Measurements from ENCODE around the gene KLHL21. TPM values are rescaled to one million over a fixed set of nuclear protein-coding genes. Genes with fewer than 3 reads are reported as not detected.

The KLHL21 gene
- polyA plus RNA-seq, 2 of the 4 experiments (the other 2 are of a cell fraction), result 3.3 to 10.5 TPM

DNA sequence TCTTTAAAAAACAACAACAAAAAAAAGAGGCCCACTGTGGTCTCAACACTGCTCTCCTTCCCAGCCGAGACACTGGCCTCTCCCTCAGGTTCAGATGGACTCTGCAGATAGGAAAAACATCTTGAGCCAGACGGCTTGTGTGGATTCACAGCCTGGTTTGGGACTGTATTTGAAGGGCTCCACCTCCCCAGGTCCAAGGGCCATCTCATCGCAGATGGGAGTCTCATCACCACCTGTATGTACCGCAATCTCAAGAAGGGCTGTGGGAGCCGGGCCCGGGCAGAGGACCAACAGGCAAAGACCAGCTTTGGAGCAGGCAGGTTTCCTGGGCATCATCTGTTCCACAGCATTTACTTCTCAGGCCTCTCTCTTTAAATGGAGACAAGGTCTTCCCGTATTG, 12.6 kb downstream of the KLHL21 start (continued):
- TF ChIP-seq CBX2 (IDR thresholded peaks at IDR 0.05; ENCODE audit: borderline replicate concordance, low read depth), result no peak

DNA sequence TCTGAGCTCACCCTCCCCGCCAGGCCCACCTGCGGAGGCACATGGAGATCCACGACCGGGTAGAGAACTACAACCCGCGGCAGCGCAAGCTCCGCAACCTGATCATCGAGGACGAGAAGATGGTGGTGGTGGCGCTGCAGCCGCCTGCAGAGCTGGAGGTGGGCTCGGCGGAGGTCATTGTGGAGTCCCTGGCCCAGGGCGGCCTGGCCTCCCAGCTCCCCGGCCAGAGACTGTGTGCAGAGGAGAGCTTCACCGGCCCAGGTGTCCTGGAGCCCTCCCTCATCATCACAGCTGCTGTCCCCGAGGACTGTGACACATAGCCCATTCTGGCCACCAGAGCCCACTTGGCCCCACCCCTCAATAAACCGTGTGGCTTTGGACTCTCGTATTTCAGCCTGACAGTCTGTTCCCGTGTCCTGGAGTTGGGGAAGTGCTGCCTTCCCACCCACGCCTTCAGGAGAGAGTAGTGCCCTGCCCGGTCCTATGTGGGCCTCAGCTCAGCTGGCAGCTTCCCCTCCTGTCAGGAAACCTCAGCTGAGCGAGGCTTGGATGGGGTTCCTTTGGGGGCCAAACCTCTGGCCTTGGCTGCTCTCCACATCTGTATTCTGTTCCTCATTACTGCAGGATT, 13.7 kb downstream of the KLHL21 start:
- ATAC-seq (no peak), DNase-seq (ENCODE audit: low read depth in 1 of 2, low spot score in 1 of 2) (no peak), FAIRE-seq (no peak)
- 92% methylated on average over 13 of the region's 24 CpGs for WGBS (ENCODE audit: missing lambda C conversion rate)
- Histone ChIP-seq H3K4me1 (no peaks in the 10 kb centered on the region), H3K9me3 (no peaks in the 10 kb centered on the region), H3K4me3 (no peak overlapping the region), H3K4me2 (no peak overlapping the region), H3K27ac (no peak overlapping the region)
- TF ChIP-seq SREBF2 (IDR thresholded peaks at IDR 0.05) (no peak), CEBPB (IDR thresholded peaks at IDR 0.05) (no peak), TP53 (CRISPR knock-in tag; IDR thresholded peaks at IDR 0.05) (no peak), RARB (CRISPR knock-in tag; IDR thresholded peaks at IDR 0.05) (no peak), RFX5 (IDR thresholded peaks at IDR 0.05) (no peak), BHLHE40 (IDR thresholded peaks at IDR 0.05; ENCODE audit: low read depth, low read length) (no peak), EHF (CRISPR knock-in tag; IDR thresholded peaks at IDR 0.05) (no peak), HOXA7 (CRISPR knock-in tag; IDR thresholded peaks at IDR 0.05) (no peak), RNF2 (IDR thresholded peaks at IDR 0.05; ENCODE audit: borderline replicate concordance, low read depth) (no peak)
- ChIA-PET POLR2A (interaction anchor here (1.6 kb wide), 1 partner anchor 9 kb away, joined by 5 read pairs; the partner anchor contains the start of gene ZBTB48), CTCF (interaction anchor here (0.6 to 2.8 kb wide), 5 partner anchors 11 to 109 kb away, joined by 3 to 8 read pairs (median 3); partner anchors contain the start of genes NOL9 and TAS1R1)

DNA sequence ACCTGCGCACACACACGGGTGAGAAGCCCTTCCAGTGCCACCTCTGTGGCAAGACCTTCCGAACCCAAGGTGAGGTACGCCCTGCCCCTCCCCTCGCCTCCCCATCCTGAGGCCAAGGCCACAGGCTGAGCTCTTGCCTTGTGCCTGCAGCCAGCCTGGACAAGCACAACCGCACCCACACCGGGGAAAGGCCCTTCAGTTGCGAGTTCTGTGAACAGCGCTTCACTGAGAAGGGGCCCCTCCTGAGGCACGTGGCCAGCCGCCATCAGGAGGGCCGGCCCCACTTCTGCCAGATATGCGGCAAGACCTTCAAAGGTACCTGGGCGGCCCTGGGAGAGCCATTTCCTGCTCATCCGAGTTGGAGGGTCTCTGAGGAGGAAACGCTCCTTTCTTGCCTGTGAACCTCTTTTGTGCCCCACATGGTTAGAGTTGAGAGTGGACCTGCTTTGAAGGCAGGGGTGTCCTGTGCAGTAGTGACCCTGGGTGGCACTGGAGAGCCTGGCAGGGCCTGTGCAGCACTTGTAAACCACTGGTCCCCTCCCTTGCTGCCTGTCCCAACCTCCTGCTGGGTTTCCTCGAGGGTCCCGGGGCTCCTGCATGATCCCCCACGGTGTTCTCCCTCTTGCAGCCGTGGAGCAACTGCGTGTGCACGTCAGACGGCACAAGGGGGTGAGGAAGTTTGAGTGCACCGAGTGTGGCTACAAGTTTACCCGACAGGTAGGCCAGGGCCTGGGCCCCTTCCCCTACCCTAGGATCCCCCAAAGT, 14.4 kb downstream of the KLHL21 start:
- TF ChIP-seq, protein P1, sequence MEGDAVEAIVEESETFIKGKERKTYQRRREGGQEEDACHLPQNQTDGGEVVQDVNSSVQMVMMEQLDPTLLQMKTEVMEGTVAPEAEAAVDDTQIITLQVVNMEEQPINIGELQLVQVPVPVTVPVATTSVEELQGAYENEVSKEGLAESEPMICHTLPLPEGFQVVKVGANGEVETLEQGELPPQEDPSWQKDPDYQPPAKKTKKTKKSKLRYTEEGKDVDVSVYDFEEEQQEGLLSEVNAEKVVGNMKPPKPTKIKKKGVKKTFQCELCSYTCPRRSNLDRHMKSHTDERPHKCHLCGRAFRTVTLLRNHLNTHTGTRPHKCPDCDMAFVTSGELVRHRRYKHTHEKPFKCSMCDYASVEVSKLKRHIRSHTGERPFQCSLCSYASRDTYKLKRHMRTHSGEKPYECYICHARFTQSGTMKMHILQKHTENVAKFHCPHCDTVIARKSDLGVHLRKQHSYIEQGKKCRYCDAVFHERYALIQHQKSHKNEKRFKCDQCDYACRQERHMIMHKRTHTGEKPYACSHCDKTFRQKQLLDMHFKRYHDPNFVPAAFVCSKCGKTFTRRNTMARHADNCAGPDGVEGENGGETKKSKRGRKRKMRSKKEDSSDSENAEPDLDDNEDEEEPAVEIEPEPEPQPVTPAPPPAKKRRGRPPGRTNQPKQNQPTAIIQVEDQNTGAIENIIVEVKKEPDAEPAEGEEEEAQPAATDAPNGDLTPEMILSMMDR (IDR thresholded peaks at IDR 0.05), result no peak
- ChIA-PET CTCF (interaction anchor here (0.6 to 2.8 kb wide), 3 partner anchors 12 to 108 kb away, joined by 3 to 8 read pairs (median 4); partner anchors contain the start of genes NOL9 and TAS1R1), POLR2A (interaction anchor here (1.6 kb wide), 1 partner anchor 8 kb away, joined by 5 read pairs; the partner anchor contains the start of gene ZBTB48)
- H3K4me3 ChIP-seq, result no peak overlapping the region
- H3K4me2 ChIP-seq, result no peak overlapping the region
- 82% methylated on average over 18 of the region's 25 CpGs for WGBS (ENCODE audit: missing lambda C conversion rate)
- DNase-seq (ENCODE audit: low read depth in 1 of 2, low spot score in 1 of 2) (no peak), FAIRE-seq (no peak), ATAC-seq (0 out of 6 replicates have a peak, but pooled peaks of 1 of the 2 experiments have one; percentile 8)
- H3K27ac ChIP-seq, result no peak overlapping the region
- H3K9me3 ChIP-seq, result no peaks in the 10 kb centered on the region
- H3K4me1 ChIP-seq, result no peaks in the 10 kb centered on the region

DNA sequence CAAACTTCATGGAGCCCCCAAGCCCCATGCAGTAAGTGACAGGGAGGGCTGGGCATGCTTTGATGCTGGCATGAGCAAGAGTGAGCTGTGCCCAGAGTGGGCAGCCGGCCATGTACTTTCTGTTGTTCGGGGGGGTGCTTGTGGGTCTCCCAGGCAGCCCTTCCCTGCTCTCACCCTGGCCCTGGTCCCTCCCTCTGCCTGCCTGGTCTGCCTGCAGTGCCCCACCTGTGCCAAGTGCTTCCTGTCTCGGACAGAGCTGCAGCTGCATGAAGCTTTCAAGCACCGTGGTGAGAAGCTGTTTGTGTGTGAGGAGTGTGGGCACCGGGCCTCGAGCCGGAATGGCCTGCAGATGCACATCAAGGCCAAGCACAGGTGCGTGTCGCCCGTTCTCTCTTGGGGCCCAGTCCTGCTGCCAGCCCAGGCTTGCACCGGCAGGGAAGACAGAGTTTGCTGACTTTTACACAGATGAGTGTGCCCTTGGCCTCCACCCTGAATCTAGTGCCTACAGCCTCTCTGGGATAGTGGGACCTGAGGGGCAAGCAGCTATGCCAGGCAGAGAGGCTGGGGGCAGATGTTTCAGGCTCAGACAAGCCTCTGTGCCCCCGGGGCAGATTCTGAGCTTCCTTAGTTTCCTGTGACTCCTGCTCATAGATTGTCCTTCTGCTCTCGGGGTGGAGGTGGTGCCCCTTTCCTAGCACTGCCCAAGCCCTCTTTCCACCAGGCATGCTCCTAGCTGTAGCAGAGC, 15.2 kb downstream of the KLHL21 start:
- ChIA-PET POLR2A (no interaction called here), CTCF (no interaction called here)
- Histone ChIP-seq H3K27ac (no peak overlapping the region), H3K4me1 (peaks cover 3% of the 10 kb centered on the region; the same call in 2 of the 3 replicates), H3K9me3 (no peaks in the 10 kb centered on the region), H3K4me2 (no peak overlapping the region), H3K4me3 (no peak overlapping the region)
- no peak for ATAC-seq
- FAIRE-seq, result no peak
- 91% methylated on average over 8 of the region's 13 CpGs for WGBS (ENCODE audit: missing lambda C conversion rate)
- no peak for DNase-seq (ENCODE audit: low read depth in 1 of 2, low spot score in 1 of 2)
- TF ChIP-seq RNF2 (IDR thresholded peaks at IDR 0.05; ENCODE audit: borderline replicate concordance, low read depth) (no peak), NPAS2 (CRISPR knock-in tag; IDR thresholded peaks at IDR 0.05; ENCODE audit: borderline replicate concordance) (no peak), MAFK (IDR thresholded peaks at IDR 0.05; ENCODE audit: partially characterized antibody) (no peak), EP300 (IDR thresholded peaks at IDR 0.05) (no peak), TP53 (CRISPR knock-in tag; IDR thresholded peaks at IDR 0.05) (no peak), HEYL (CRISPR knock-in tag; IDR thresholded peaks at IDR 0.05) (no peak), CEBPB (IDR thresholded peaks at IDR 0.05) (no peak), ZNF302 (CRISPR knock-in tag; IDR thresholded peaks at IDR 0.05) (no peak), JUN (IDR thresholded peaks at IDR 0.05) (no peak), CHD4 (IDR thresholded peaks at IDR 0.05; ENCODE audit: borderline replicate concordance) (no peak), EHMT2 (IDR thresholded peaks at IDR 0.05; ENCODE audit: low read depth) (no peak), FOSB (CRISPR knock-in tag; IDR thresholded peaks at IDR 0.05) (no peak), CHD2 (IDR thresholded peaks at IDR 0.05; ENCODE audit: low read length, partially characterized antibody) (no peak), MYC (IDR thresholded peaks at IDR 0.05; ENCODE audit: borderline replicate concordance, low read length) (no peak), SMC3 (IDR thresholded peaks at IDR 0.05) (no peak)
- TF ChIP-seq, protein P2, sequence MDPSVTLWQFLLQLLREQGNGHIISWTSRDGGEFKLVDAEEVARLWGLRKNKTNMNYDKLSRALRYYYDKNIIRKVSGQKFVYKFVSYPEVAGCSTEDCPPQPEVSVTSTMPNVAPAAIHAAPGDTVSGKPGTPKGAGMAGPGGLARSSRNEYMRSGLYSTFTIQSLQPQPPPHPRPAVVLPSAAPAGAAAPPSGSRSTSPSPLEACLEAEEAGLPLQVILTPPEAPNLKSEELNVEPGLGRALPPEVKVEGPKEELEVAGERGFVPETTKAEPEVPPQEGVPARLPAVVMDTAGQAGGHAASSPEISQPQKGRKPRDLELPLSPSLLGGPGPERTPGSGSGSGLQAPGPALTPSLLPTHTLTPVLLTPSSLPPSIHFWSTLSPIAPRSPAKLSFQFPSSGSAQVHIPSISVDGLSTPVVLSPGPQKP (IDR thresholded peaks at IDR 0.05; ENCODE audit: low read depth, low read length), result no peak
- TF ChIP-seq, protein P3, sequence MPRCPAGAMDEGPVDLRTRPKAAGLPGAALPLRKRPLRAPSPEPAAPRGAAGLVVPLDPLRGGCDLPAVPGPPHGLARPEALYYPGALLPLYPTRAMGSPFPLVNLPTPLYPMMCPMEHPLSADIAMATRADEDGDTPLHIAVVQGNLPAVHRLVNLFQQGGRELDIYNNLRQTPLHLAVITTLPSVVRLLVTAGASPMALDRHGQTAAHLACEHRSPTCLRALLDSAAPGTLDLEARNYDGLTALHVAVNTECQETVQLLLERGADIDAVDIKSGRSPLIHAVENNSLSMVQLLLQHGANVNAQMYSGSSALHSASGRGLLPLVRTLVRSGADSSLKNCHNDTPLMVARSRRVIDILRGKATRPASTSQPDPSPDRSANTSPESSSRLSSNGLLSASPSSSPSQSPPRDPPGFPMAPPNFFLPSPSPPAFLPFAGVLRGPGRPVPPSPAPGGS (IDR thresholded peaks at IDR 0.05), result no peak

Data from A549 (cell line).